Endothelial cell of umbilical vein (primary cell): Measurements from ENCODE around the gene FKBP8. TPM values are rescaled to one million over a fixed set of nuclear protein-coding genes. Genes with fewer than 3 reads are reported as not detected.

Experiments
- BruUV-seq: library from RNA; stranded (reverse); fragments of 400-500 nt; replicated peaks from 2 replicates; lab custom pipeline; 2021; lab: Mats Ljungman, UMichigan
- CTCF ChIA-PET: fragments of 300-600, 350-600 bp; sonication (Branson Sonifier 250); formaldehyde crosslinking; loops from one replicate; lab custom pipeline; 2021; ENCODE audit warnings: antibody characterized with exemption, inconsistent platforms; lab: Charles Lee
- POLR2A ChIA-PET: fragments of 300-600, 350-600 bp; sonication (Branson Sonifier 250); formaldehyde crosslinking; loops from one replicate; lab custom pipeline; 2021; ENCODE audit warnings: antibody characterized with exemption, inconsistent platforms; lab: Charles Lee
- DNase-seq: peaks from one replicate; pipeline ENCODE4 v3.0.0-alpha.2; 2011; ENCODE audit warnings: low read depth, low spot score
- FAIRE-seq: peaks from 2 replicates; lab custom pipeline; 2011; peaks lifted over from hg19 to GRCh38; lab: Jason Lieb, UNC
- H2AFZ ChIP-seq: 2 replicates; pipeline ENCODE4 v1.6.0; 2012; ENCODE audit warnings: low read depth, low read length, control low read depth, inconsistent platforms
- H3K27ac ChIP-seq: 2 replicates; pipeline ENCODE4 v1.5.1; 2011; ENCODE audit warnings: low read depth, mild to moderate bottlenecking, control low read depth, low read length, moderate library complexity; ENCODE audit not compliant: insufficient read depth
- H3K27me3 ChIP-seq, 2 experiments: 2 replicates each; pipeline versions ENCODE4 v1.6.0 to v1.6.1; 2011; ENCODE audit warnings: low read length in 2 of 2, mixed read lengths in 1 of 2; ENCODE audit not compliant: control insufficient read depth in 2 of 2, insufficient read depth in 2 of 2
- H3K36me3 ChIP-seq, 2 experiments: 2 replicates in 1 of 2; 3 replicates in 1 of 2; pipeline ENCODE4 v1.5.1; 2011; ENCODE audit warnings: low read length in 2 of 2, mild to moderate bottlenecking in 1 of 2, moderate library complexity in 1 of 2; ENCODE audit not compliant: control insufficient read depth in 2 of 2, insufficient read depth in 2 of 2; ENCODE audit errors: extremely low read depth in 1 of 2
- H3K4me1 ChIP-seq: 3 replicates; pipeline ENCODE4 v1.5.1; 2011; ENCODE audit warnings: mild to moderate bottlenecking, low read length; ENCODE audit not compliant: control insufficient read depth, insufficient read depth; ENCODE audit errors: extremely low read depth
- H3K4me2 ChIP-seq: 2 replicates; pipeline ENCODE4 v1.6.1; 2011; ENCODE audit warnings: low read length, control low read depth, mixed read lengths; ENCODE audit not compliant: insufficient read depth
- H3K4me3 ChIP-seq, 3 experiments: fragments of 200-600 bp in 1 of 3; sonication (generic), shearing (Covaris generic) in 1 of 3; replicated peaks in 1 of 3; 2 replicates each; pipeline ENCODE4 v1.5.1; 2011 to 2016; ENCODE audit warnings: control low read depth in 3 of 3, low read length in 3 of 3, mild to moderate bottlenecking in 2 of 3, inconsistent platforms in 1 of 3, low read depth in 1 of 3, moderate library complexity in 1 of 3; ENCODE audit not compliant: insufficient read depth in 1 of 3
- H3K79me2 ChIP-seq: 2 replicates; pipeline ENCODE4 v1.6.0; 2012; ENCODE audit warnings: low read length, inconsistent platforms; ENCODE audit not compliant: control insufficient read depth, insufficient read depth
- H3K9ac ChIP-seq: replicated peaks from 2 replicates; pipeline ENCODE3; 2011; ENCODE audit warnings: low read length, control low read depth; ENCODE audit not compliant: insufficient read depth; ENCODE audit errors: extremely low read depth
- H3K9me1 ChIP-seq: replicated peaks from 3 replicates; pipeline ENCODE4 v1.6.0; 2011; ENCODE audit warnings: mild to moderate bottlenecking, low read length; ENCODE audit not compliant: control insufficient read depth, insufficient read depth; ENCODE audit errors: extremely low read depth
- H3K9me3 ChIP-seq: replicated peaks from 2 replicates; pipeline ENCODE4 v1.5.1; 2012; ENCODE audit warnings: low read length, inconsistent platforms; ENCODE audit not compliant: control insufficient read depth, insufficient read depth
- H4K20me1 ChIP-seq: replicated peaks from 2 replicates; pipeline ENCODE3; 2011; ENCODE audit warnings: mild to moderate bottlenecking, low read length; ENCODE audit not compliant: control insufficient read depth, insufficient read depth; ENCODE audit errors: extremely low read depth
- EZH2 ChIP-seq: IDR thresholded peaks from 2 replicates; pipeline ENCODE4 v1.6.1; 2012; ENCODE audit warnings: borderline replicate concordance, low read depth, mild to moderate bottlenecking, moderate library complexity, low read length, inconsistent platforms; ENCODE audit not compliant: severe bottlenecking
- FOS ChIP-seq: IDR thresholded peaks from 2 replicates; pipeline ENCODE4 v1.6.1; 2011; ENCODE audit warnings: mild to moderate bottlenecking, low read length, moderate library complexity, borderline replicate concordance; ENCODE audit not compliant: insufficient read depth
- GATA2 ChIP-seq: IDR thresholded peaks from 2 replicates; pipeline ENCODE4 v1.7.0; 2011; ENCODE audit warnings: low read depth, mild to moderate bottlenecking, moderate library complexity, mixed read lengths, low read length; ENCODE audit not compliant: insufficient read length, insufficient read depth
- JUN ChIP-seq: IDR thresholded peaks from 2 replicates; pipeline ENCODE4 v1.6.1; 2011; ENCODE audit warnings: borderline replicate concordance, low read depth; ENCODE audit not compliant: insufficient read length, insufficient read depth
- MAX ChIP-seq: IDR thresholded peaks from 2 replicates; pipeline ENCODE4 v1.6.1; 2011; ENCODE audit not compliant: insufficient read depth, insufficient read length
- MYC ChIP-seq: IDR thresholded peaks from one replicate; pipeline ENCODE4 v1.6.1; 2011; ENCODE audit warnings: mild to moderate bottlenecking, low read depth, low read length
- POLR2A ChIP-seq: IDR thresholded peaks from 2 replicates; pipeline ENCODE4 v1.6.1; 2012; ENCODE audit warnings: low read depth, mild to moderate bottlenecking, control low read depth, low read length
- POLR2AphosphoS5 ChIP-seq: IDR thresholded peaks from 2 replicates; pipeline ENCODE4 v1.6.1; 2012; ENCODE audit warnings: low read depth, mild to moderate bottlenecking, control low read depth, low read length, moderate library complexity; ENCODE audit not compliant: insufficient read depth
- dilution Hi-C: fragments of 300-500 bp; cut with MboI; formaldehyde crosslinking; loops from one replicate; pipeline ENCODE4 v1.15.0; 2019; ENCODE audit warnings: low sequenced_read_pairs; ENCODE audit not compliant: extremely low pct_ligation_motif_present
- intact Hi-C: fragments of 100-400 bp; cut with micrococcal nuclease; formaldehyde crosslinking; loops from one replicate; pipeline ENCODE4 v1.10.0; 2022
- polyA plus RNA-seq, 4 experiments: library from polyadenylated mRNA; depleted of rRNA in 3 of 4; stranded (reverse) in 3 of 4; unstranded in 1 of 4; fragments of >200 nt; gene quantifications; 2 replicates each; pipeline versions ENCODE4 v1.2.1 to v1.2.3, GENCODE V29; 2011 to 2012; ENCODE audit warnings: missing spikeins in 1 of 4
- total RNA-seq: library from RNA; stranded (reverse); gene quantifications from 2 replicates; pipeline ENCODE4 v1.2.3, GENCODE V29; 2021
- TF ChIP-seq, protein P1 (sequence below), 2 donors: IDR thresholded peaks; 1 replicate in 1 of 2; 2 replicates in 1 of 2; pipeline ENCODE4 v1.5.1; 2011; ENCODE audit warnings: low read length in 2 of 2, mild to moderate bottlenecking in 2 of 2, moderate library complexity in 2 of 2, control low read depth in 1 of 2, inconsistent platforms in 1 of 2, low read depth in 1 of 2; ENCODE audit not compliant: insufficient read depth in 1 of 2; ENCODE audit errors: extremely low read depth in 1 of 2

Gene FKBP8
- total and polyA plus RNA-seq, 2 donors (not counting 3 experiments of a cell fraction or from before 2014, with no cell fraction given): 150 to 173 TPM

- no peak overlapping the region for H2AFZ ChIP-seq
- intact Hi-C loops: no loop called here
- FAIRE-seq: no peak
- H4K20me1 ChIP-seq: no peaks in the 10 kb centered on the region
- no peaks in the 10 kb centered on the region for H3K9me3 ChIP-seq
- no peak for TF ChIP-seq FOS
- no peak for TF ChIP-seq POLR2AphosphoS5
- no peak for TF ChIP-seq POLR2A
- no peak for TF ChIP-seq GATA2
- TF ChIP-seq EZH2: no peak
- TF ChIP-seq MAX: no peak
- TF ChIP-seq, protein P1, sequence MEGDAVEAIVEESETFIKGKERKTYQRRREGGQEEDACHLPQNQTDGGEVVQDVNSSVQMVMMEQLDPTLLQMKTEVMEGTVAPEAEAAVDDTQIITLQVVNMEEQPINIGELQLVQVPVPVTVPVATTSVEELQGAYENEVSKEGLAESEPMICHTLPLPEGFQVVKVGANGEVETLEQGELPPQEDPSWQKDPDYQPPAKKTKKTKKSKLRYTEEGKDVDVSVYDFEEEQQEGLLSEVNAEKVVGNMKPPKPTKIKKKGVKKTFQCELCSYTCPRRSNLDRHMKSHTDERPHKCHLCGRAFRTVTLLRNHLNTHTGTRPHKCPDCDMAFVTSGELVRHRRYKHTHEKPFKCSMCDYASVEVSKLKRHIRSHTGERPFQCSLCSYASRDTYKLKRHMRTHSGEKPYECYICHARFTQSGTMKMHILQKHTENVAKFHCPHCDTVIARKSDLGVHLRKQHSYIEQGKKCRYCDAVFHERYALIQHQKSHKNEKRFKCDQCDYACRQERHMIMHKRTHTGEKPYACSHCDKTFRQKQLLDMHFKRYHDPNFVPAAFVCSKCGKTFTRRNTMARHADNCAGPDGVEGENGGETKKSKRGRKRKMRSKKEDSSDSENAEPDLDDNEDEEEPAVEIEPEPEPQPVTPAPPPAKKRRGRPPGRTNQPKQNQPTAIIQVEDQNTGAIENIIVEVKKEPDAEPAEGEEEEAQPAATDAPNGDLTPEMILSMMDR (IDR thresholded peaks at IDR 0.05; ENCODE audit: extremely low read depth in 1 of 2, insufficient read depth in 1 of 2, low read depth in 1 of 2, low read length in 2 of 2): no peak
- TF ChIP-seq MYC: no peak
- no peak for TF ChIP-seq JUN
- peaks cover 75% of the 10 kb centered on the region for H3K79me2 ChIP-seq
- H3K36me3 ChIP-seq: no peaks in the 10 kb centered on the region
- POLR2A ChIA-PET: no interaction called here
- no peak overlapping the region for H3K4me3 ChIP-seq
- H3K4me2 ChIP-seq: no peak overlapping the region
- CTCF ChIA-PET: interaction anchor here (1.0 to 3.2 kb wide), 8 partner anchors 9 to 341 kb away, joined by 4 to 14 read pairs (median 6); partner anchors contain the start of gene ELL
- H3K4me1 ChIP-seq: peaks cover 14% of the 10 kb centered on the region
- no peak overlapping the region for H3K27ac ChIP-seq
- no peak overlapping the region for H3K9ac ChIP-seq
- no TSS peak for BruUV-seq
- no peaks in the 10 kb centered on the region for H3K27me3 ChIP-seq
- no peak for DNase-seq
- no peaks in the 10 kb centered on the region for H3K9me1 ChIP-seq
- dilution Hi-C loops: no loop called here
Observed at GRCh38 chr19:18506101-18506930, 37.1 kb downstream of the FKBP8 start.
